HepG2 (cell line): ENCODE results near the gene ZNF608. TPM values are rescaled to one million over a fixed set of nuclear protein-coding genes. Genes with fewer than 3 reads are reported as not detected.

Experiments
- ATAC-seq: fragments of 200-7000 bp; cut with Tn5 transposase; 3 replicates; pipeline ENCODE4 v1.9.1; 2020; ENCODE audit warnings: mild to moderate bottlenecking, moderate library complexity
- BruUV-seq: library from RNA; stranded (reverse); fragments of 400-500 nt; replicated peaks from 2 replicates; lab custom pipeline; 2021; lab: Mats Ljungman, UMichigan
- CTCF ChIA-PET: fragments of 300-600 bp; formaldehyde crosslinking; extraction: SDS; loops from one replicate; lab custom pipeline; 2021; ENCODE audit warnings: low total read pairs, inconsistent platforms, low intra/inter-chr PET ratio; lab: Yijun Ruan, JAX
- POLR2A ChIA-PET: fragments of 350-600 bp; sonication (Branson Sonifier 250); formaldehyde crosslinking; loops from one replicate; lab custom pipeline; 2020; ENCODE audit warnings: antibody characterized with exemption, inconsistent platforms; lab: Yijun Ruan, JAX
- DNase-seq: peaks from one replicate; pipeline ENCODE4 v3.0.0-alpha.2; 2015; ENCODE audit warnings: low spot score
- FAIRE-seq: peaks from 3 replicates; lab custom pipeline; 2011; peaks lifted over from hg19 to GRCh38; lab: Jason Lieb, UNC
- H2AFZ ChIP-seq: one replicate; pipeline ENCODE4 v1.6.1; 2011; ENCODE audit warnings: low read length, inconsistent platforms
- H3K27ac ChIP-seq: fragments of 300-600 bp; 3 replicates; pipeline ENCODE4 v1.8.0; 2011; ENCODE audit warnings: mixed run types, mild to moderate bottlenecking, mixed read lengths, low read length, inconsistent platforms; ENCODE audit not compliant: insufficient read depth; ENCODE audit errors: extremely low read length
- H3K27me3 ChIP-seq, 2 experiments: fragments of 200-600 bp in 1 of 2; 2 replicates in 1 of 2; 3 replicates in 1 of 2; pipeline versions ENCODE4 v1.6.0 to v1.8.0; 2011; ENCODE audit warnings: low read length in 2 of 2, mild to moderate bottlenecking in 2 of 2, moderate library complexity in 2 of 2, inconsistent platforms in 1 of 2; ENCODE audit not compliant: insufficient read depth in 2 of 2, control insufficient read depth in 1 of 2
- H3K36me3 ChIP-seq, 2 experiments: fragments of 200-600 bp in 1 of 2; replicated peaks in 1 of 2; 2 replicates in 1 of 2; 3 replicates in 1 of 2; pipeline versions ENCODE4 v1.5.1 to v1.8.0; 2011; ENCODE audit warnings: low read length in 2 of 2, inconsistent platforms in 1 of 2; ENCODE audit not compliant: insufficient read depth in 2 of 2, control insufficient read depth in 1 of 2
- H3K4me1 ChIP-seq: 2 replicates; pipeline ENCODE4 v1.5.1; 2012; ENCODE audit warnings: low read length, inconsistent platforms; ENCODE audit not compliant: insufficient read depth
- H3K4me2 ChIP-seq: 2 replicates; pipeline ENCODE4 v1.6.0; 2011; ENCODE audit warnings: low read depth, low read length, inconsistent platforms
- H3K4me3 ChIP-seq, 3 experiments: fragments of 200-600 bp in 1 of 3; sonication (generic), shearing (Covaris generic) in 1 of 3; replicated peaks in 1 of 3; 2 replicates each; pipeline ENCODE4 v1.5.1; 2011 to 2016; ENCODE audit warnings: low read length in 3 of 3, inconsistent platforms in 2 of 3, low read depth in 2 of 3, mild to moderate bottlenecking in 2 of 3, control low read depth in 1 of 3, mixed read lengths in 1 of 3; ENCODE audit not compliant: insufficient read depth in 1 of 3
- H3K79me2 ChIP-seq: one replicate; pipeline ENCODE4 v1.6.1; 2011; ENCODE audit warnings: low read length, inconsistent platforms; ENCODE audit not compliant: insufficient read depth
- H3K9ac ChIP-seq: 2 replicates; pipeline ENCODE4 v1.6.0; 2011; ENCODE audit warnings: mild to moderate bottlenecking, low read depth, low read length, inconsistent platforms; ENCODE audit not compliant: insufficient read depth
- H3K9me3 ChIP-seq: 2 replicates; pipeline ENCODE4 v1.5.1; 2012; ENCODE audit warnings: mild to moderate bottlenecking, low read length
- H4K20me1 ChIP-seq: 2 replicates; pipeline ENCODE4 v1.6.0; 2011; ENCODE audit warnings: inconsistent platforms, mild to moderate bottlenecking, low read length, moderate library complexity; ENCODE audit not compliant: insufficient read depth
- HMGXB4 ChIP-seq, 2 experiments: sonication (generic) in 1 of 2; formaldehyde crosslinking in 1 of 2; IDR thresholded peaks; 2 replicates each; pipeline versions ENCODE4 v1.4.0 to v1.6.1; 2018 to 2020; ENCODE audit warnings: missing genetic modification reagents in 2 of 2, borderline replicate concordance in 1 of 2, low read depth in 1 of 2, mild to moderate bottlenecking in 1 of 2, missing biosample characterization in 1 of 2
- KDM6A ChIP-seq: IDR thresholded peaks from 2 replicates; pipeline ENCODE4 v1.6.1; 2016; ENCODE audit warnings: low read depth
- NR1H2 ChIP-seq: sonication (generic); formaldehyde crosslinking; IDR thresholded peaks from 2 replicates; pipeline ENCODE4 v1.8.1; 2022; ENCODE audit warnings: low read depth, missing genetic modification reagents, borderline replicate concordance
- ONECUT2 ChIP-seq: sonication (generic); formaldehyde crosslinking; IDR thresholded peaks from 2 replicates; pipeline ENCODE4 v1.4.0; 2020; ENCODE audit warnings: missing genetic modification reagents
- SIX1 ChIP-seq: sonication (generic); formaldehyde crosslinking; IDR thresholded peaks from 2 replicates; pipeline ENCODE4 v1.4.0; 2020; ENCODE audit warnings: missing genetic modification reagents, borderline replicate concordance
- TOE1 ChIP-seq: sonication (generic); formaldehyde crosslinking; IDR thresholded peaks from 2 replicates; pipeline ENCODE4 v1.4.0; 2020; ENCODE audit warnings: mild to moderate bottlenecking, missing genetic modification reagents
- ZKSCAN1 ChIP-seq: fragments of 150-350 bp; IDR thresholded peaks from 2 replicates; pipeline ENCODE4 v1.6.1; 2014; ENCODE audit warnings: low read length
- ZNF503 ChIP-seq: sonication (generic); formaldehyde crosslinking; IDR thresholded peaks from 2 replicates; pipeline ENCODE4 v1.4.0; 2020; ENCODE audit warnings: missing genetic modification reagents
- ZNF607 ChIP-seq: sonication (generic); formaldehyde crosslinking; IDR thresholded peaks from 2 replicates; pipeline ENCODE4 v1.5.1; 2020; ENCODE audit warnings: missing genetic modification reagents, mild to moderate bottlenecking, borderline replicate concordance
- ZNF619 ChIP-seq: sonication (generic); formaldehyde crosslinking; IDR thresholded peaks from 2 replicates; pipeline ENCODE4 v1.4.0; 2020; ENCODE audit warnings: mild to moderate bottlenecking, missing genetic modification reagents
- WGBS: methylation state at CpG from one replicate; pipeline ENCODE4 v1.1.6; 2017; ENCODE audit warnings: low lambda C conversion rate; 5-methylcytosine and 5-hydroxymethylcytosine counted together
- in situ Hi-C: cut with HindIII; loops from 2 replicates; pipeline ENCODE4 v1.10.0; 2017; ENCODE audit warnings: low pct_unique_long_range_greater_than_20kb; ENCODE audit not compliant: extremely low pct_ligation_motif_present
- intact Hi-C: fragments of 100-400 bp; cut with micrococcal nuclease; formaldehyde crosslinking; loops from one replicate; pipeline ENCODE4 v1.10.0; 2022; ENCODE audit not compliant: unreplicated experiment
- polyA plus RNA-seq, 8 experiments: library from polyadenylated mRNA; depleted of rRNA in 3 of 8; stranded (reverse) in 7 of 8; unstranded in 1 of 8; fragments of >200 nt; fragmentation: Illumina TruSeq in 4 of 8; extraction: Trizol in 4 of 8; gene quantifications; 2 replicates each; pipeline versions ENCODE4 v1.2.1 to v1.2.3, GENCODE V29; 2011 to 2016; ENCODE audit warnings: low read depth in 4 of 8, missing spikeins in 1 of 8, mixed read lengths in 1 of 8; ENCODE audit not compliant: insufficient read depth in 1 of 8
- total RNA-seq, 5 experiments: library from RNA; depleted of rRNA; stranded (reverse); fragments of >200 nt; fragmentation: Illumina TruSeq; extraction: Trizol; gene quantifications; 2 replicates each; pipeline ENCODE4 v1.2.3, GENCODE V29; 2016; ENCODE audit warnings: low read depth in 1 of 5

ZNF608 gene
- total and polyA plus RNA-seq, 2 of the 13 experiments (the other 11 are each of a cell fraction or from before 2014, with no cell fraction given) = 0.66 to 0.91 TPM

- TF ChIP-seq ZNF503 (no peak), SIX1 (CRISPR knock-in tag) (no peak), TOE1 (CRISPR knock-in tag) (no peak)
These were observed 27.2 kb upstream of the ZNF608 start (continued) for GRCh38 chr5:124773315-124774311.

GRCh38 chr5:124772457-124773200, 26.2 kb upstream of the ZNF608 start:
- TF ChIP-seq ZNF619 (no peak), ONECUT2 (CRISPR knock-in tag) (no peak), NR1H2 (CRISPR knock-in tag) (no peak), ZKSCAN1 (no peak), KDM6A (no peak), HMGXB4 (CRISPR knock-in tag; IDR thresholded peaks at IDR 0.05; ENCODE audit: borderline replicate concordance in 1 of 2, low read depth in 1 of 2) (no peak), ZNF607 (CRISPR knock-in tag) (no peak)
- DNase-seq = no peak
- ChIA-PET POLR2A (no interaction called here), CTCF (no interaction called here)
- no peaks in the 10 kb centered on the region for H3K79me2 ChIP-seq
- ATAC-seq = no peak
- H3K36me3 ChIP-seq = no peaks in the 10 kb centered on the region
- H3K9ac ChIP-seq = no peak overlapping the region
- no peak overlapping the region for H2AFZ ChIP-seq
- no peak overlapping the region for H3K4me2 ChIP-seq
- no TSS peak for BruUV-seq
- H3K27me3 ChIP-seq = 0 out of 5 replicates have a peak, but pooled peaks cover 0 to 4% of the 10 kb centered on the region in 2 experiments
- FAIRE-seq = no peak
- intact Hi-C loops = no loop called here
- H4K20me1 ChIP-seq = no peaks in the 10 kb centered on the region
- H3K4me3 ChIP-seq = no peak overlapping the region
- WGBS = 38% methylated on average over 1 of the region's 1 CpG
- no peaks in the 10 kb centered on the region for H3K4me1 ChIP-seq
- in situ Hi-C loops = no loop called here
- H3K27ac ChIP-seq = no peak overlapping the region
- no peaks in the 10 kb centered on the region for H3K9me3 ChIP-seq
